K562 (cell line): Measurements from ENCODE around the gene VEGFC.

Experiments used
- KAT7 ChIP-seq: sonication (generic); formaldehyde crosslinking; IDR thresholded peaks from 2 replicates; pipeline ENCODE4 v1.8.0; 2022; ENCODE audit warnings: missing genetic modification reagents, mild to moderate bottlenecking, borderline replicate concordance
- KAT8 ChIP-seq: fragments of 450-650 bp; IDR thresholded peaks from 2 replicates; pipeline ENCODE4 v1.6.1; 2016; ENCODE audit warnings: low read depth, mild to moderate bottlenecking
- KLF6 ChIP-seq: fragments of 250-450 bp; sonication (Bioruptor Pico); IDR thresholded peaks from 2 replicates; pipeline ENCODE4 v1.4.0; 2020; ENCODE audit warnings: mild to moderate bottlenecking, moderate library complexity, borderline replicate concordance
- TF ChIP-seq, protein P1 (sequence below), 3 experiments: IDR thresholded peaks in 2 of 3; conservative IDR thresholded peaks in 1 of 3; 2 replicates each; pipeline ENCODE4 v1.5.1; 2011 to 2012; ENCODE audit warnings: low read length in 3 of 3, mild to moderate bottlenecking in 3 of 3, control low read depth in 2 of 3, improper control_type of control experiment in 1 of 3, inconsistent platforms in 1 of 3, low read depth in 1 of 3, mixed read lengths in 1 of 3, moderate library complexity in 1 of 3; ENCODE audit not compliant: insufficient read depth in 2 of 3
- TF ChIP-seq, protein P2 (sequence below): sonication (generic); formaldehyde crosslinking; IDR thresholded peaks from 2 replicates; pipeline ENCODE4 v1.5.0; 2020; ENCODE audit warnings: missing genetic modification reagents

DNA sequence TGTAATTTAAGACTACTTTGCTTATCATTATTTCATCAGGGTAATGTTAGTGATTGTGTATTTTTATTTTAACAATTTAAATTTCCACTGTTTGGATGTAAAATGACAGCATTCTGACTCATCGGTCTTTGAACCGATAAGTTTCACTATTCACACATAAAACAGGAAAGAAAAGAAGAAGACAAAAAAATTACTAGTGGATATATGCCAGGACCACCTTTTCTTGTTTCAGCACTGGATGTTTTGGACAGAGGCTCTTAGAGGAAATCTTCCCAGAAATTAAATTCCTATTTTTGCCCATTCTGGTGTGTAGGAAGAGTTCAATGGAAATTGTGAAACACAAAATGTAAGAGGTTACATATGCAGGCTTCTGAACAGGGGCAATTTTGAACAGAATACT lies 57.4 kb downstream of the VEGFC start:
- TF ChIP-seq KLF6 (CRISPR knock-in tag) (no peak), KAT7 (no peak), KAT8 (no peak)
- TF ChIP-seq, protein P1, sequence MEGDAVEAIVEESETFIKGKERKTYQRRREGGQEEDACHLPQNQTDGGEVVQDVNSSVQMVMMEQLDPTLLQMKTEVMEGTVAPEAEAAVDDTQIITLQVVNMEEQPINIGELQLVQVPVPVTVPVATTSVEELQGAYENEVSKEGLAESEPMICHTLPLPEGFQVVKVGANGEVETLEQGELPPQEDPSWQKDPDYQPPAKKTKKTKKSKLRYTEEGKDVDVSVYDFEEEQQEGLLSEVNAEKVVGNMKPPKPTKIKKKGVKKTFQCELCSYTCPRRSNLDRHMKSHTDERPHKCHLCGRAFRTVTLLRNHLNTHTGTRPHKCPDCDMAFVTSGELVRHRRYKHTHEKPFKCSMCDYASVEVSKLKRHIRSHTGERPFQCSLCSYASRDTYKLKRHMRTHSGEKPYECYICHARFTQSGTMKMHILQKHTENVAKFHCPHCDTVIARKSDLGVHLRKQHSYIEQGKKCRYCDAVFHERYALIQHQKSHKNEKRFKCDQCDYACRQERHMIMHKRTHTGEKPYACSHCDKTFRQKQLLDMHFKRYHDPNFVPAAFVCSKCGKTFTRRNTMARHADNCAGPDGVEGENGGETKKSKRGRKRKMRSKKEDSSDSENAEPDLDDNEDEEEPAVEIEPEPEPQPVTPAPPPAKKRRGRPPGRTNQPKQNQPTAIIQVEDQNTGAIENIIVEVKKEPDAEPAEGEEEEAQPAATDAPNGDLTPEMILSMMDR (IDR thresholded peaks at IDR 0.05 in 2 of 3, conservative IDR thresholded peaks at IDR 0.05 in 1 of 3; ENCODE audit: insufficient read depth in 2 of 3, low read depth in 1 of 3, low read length in 3 of 3): no peak
- TF ChIP-seq, protein P2, sequence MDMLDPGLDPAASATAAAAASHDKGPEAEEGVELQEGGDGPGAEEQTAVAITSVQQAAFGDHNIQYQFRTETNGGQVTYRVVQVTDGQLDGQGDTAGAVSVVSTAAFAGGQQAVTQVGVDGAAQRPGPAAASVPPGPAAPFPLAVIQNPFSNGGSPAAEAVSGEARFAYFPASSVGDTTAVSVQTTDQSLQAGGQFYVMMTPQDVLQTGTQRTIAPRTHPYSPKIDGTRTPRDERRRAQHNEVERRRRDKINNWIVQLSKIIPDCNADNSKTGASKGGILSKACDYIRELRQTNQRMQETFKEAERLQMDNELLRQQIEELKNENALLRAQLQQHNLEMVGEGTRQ (CRISPR knock-in tag): no peak
